Parathyroid adenoma (tissue), 2 donors: ENCODE measurements around the gene GIMAP7.

Source experiments
- H2AFZ ChIP-seq: fragments of 300-600 bp; sonication (generic); one replicate; pipeline ENCODE4 v1.7.0; 2017; ENCODE audit warnings: antibody characterized with exemption, mild to moderate bottlenecking
- H3K27ac ChIP-seq: fragments of 300-600 bp; sonication (generic); one replicate; pipeline ENCODE4 v1.7.0; 2017
- H3K27me3 ChIP-seq: fragments of 300-600 bp; sonication (generic); one replicate; pipeline ENCODE4 v1.7.0; 2017; ENCODE audit warnings: low read length; ENCODE audit not compliant: control insufficient read depth, insufficient read depth
- H3K36me3 ChIP-seq: fragments of 300-600 bp; sonication (generic); one replicate; pipeline ENCODE4 v1.7.0; 2017; ENCODE audit warnings: low read length; ENCODE audit not compliant: control insufficient read depth, insufficient read depth
- H3K4me1 ChIP-seq: fragments of 300-600 bp; sonication (generic); one replicate; pipeline ENCODE4 v1.7.0; 2017; ENCODE audit warnings: control low read depth
- H3K4me2 ChIP-seq: fragments of 300-600 bp; sonication (generic); one replicate; pipeline ENCODE4 v1.7.0; 2017; ENCODE audit warnings: low read length
- H3K4me3 ChIP-seq: fragments of 300-600 bp; sonication (generic); one replicate; pipeline ENCODE4 v1.7.0; 2017; ENCODE audit warnings: low read depth, low read length
- H3K79me2 ChIP-seq: fragments of 300-600 bp; sonication (generic); one replicate; pipeline ENCODE4 v1.7.0; 2017; ENCODE audit warnings: control low read depth
- H3K9ac ChIP-seq: fragments of 300-600 bp; sonication (generic); one replicate; pipeline ENCODE4 v1.7.0; 2017; ENCODE audit warnings: mild to moderate bottlenecking
- H3K9me3 ChIP-seq: fragments of 300-600 bp; sonication (generic); one replicate; pipeline ENCODE4 v1.7.0; 2017; ENCODE audit warnings: low read length; ENCODE audit not compliant: control insufficient read depth
- TF ChIP-seq, protein P1 (sequence below): fragments of 300-600 bp; sonication (generic); IDR thresholded peaks from one replicate; pipeline ENCODE4 v1.7.0; 2017; ENCODE audit warnings: antibody characterized with exemption, mild to moderate bottlenecking
- donor health status: primary hyperparathyroidism.

The GIMAP7 gene

DNA sequence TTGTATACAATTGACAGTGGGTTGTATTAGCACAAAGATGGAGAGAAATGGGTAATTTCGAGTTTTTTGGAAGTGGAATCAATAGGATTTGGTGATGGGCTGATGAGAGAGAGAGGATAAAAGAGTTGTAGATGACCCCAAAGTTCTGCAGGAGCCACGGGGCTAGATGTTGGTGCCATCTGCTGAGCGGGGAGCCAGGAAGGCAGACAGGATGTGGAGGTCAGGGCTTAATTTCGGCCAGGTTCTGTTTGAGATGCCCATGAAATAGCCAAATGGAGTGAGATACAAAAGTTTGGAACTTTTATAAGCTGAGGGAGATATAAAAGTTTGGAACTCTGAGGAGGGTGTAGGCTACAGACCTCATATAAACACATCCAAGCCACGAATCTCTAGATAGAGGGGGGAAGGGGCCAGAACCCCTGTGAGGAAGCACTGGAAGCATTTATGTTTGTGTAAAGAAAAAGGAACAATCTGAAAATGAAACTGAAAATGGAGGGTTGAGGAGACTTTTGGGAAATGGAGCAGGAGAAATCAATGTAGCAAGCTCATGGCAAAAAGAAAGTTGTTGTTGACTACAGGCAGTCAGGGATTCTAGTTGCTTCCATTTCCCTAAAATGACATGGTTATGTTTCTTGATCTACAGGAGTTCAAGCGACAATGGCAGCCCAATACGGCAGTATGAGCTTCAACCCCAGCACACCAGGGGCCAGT lies 54.7 kb downstream of the GIMAP7 start:
- TF ChIP-seq, protein P1, sequence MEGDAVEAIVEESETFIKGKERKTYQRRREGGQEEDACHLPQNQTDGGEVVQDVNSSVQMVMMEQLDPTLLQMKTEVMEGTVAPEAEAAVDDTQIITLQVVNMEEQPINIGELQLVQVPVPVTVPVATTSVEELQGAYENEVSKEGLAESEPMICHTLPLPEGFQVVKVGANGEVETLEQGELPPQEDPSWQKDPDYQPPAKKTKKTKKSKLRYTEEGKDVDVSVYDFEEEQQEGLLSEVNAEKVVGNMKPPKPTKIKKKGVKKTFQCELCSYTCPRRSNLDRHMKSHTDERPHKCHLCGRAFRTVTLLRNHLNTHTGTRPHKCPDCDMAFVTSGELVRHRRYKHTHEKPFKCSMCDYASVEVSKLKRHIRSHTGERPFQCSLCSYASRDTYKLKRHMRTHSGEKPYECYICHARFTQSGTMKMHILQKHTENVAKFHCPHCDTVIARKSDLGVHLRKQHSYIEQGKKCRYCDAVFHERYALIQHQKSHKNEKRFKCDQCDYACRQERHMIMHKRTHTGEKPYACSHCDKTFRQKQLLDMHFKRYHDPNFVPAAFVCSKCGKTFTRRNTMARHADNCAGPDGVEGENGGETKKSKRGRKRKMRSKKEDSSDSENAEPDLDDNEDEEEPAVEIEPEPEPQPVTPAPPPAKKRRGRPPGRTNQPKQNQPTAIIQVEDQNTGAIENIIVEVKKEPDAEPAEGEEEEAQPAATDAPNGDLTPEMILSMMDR = no peak
- H3K36me3 ChIP-seq = no peaks in the 10 kb centered on the region
- no peaks in the 10 kb centered on the region for H3K9me3 ChIP-seq
- H3K9ac ChIP-seq = no peak overlapping the region
- H2AFZ ChIP-seq = no peak overlapping the region
- peak overlapping the region; percentile 55 for H3K27ac ChIP-seq
- H3K4me3 ChIP-seq = peak overlapping the region; percentile 45
- no peaks in the 10 kb centered on the region for H3K4me1 ChIP-seq
- H3K4me2 ChIP-seq = no peak overlapping the region
- no peaks in the 10 kb centered on the region for H3K27me3 ChIP-seq
- no peaks in the 10 kb centered on the region for H3K79me2 ChIP-seq
